Spleen (tissue), 11 donors: ENCODE results near the gene SPIN1. TPM values are rescaled to one million over a fixed set of nuclear protein-coding genes. Genes with fewer than 3 reads are reported as not detected.
"Not testable (repeated sequence)": the region's sequence is repeated elsewhere in the genome, so short reads cannot be mapped to it uniquely, and the experiment has no call there.

Experiments used
- DNase-seq: peaks from one replicate; pipeline ENCODE4 v3.0.0-alpha.2; 2020
- H3K27ac ChIP-seq, 8 donors: fragments of 200-600 bp; sonication (generic) in 7 of 8; 1 replicate in 4 of 8; 2 replicates in 4 of 8; pipeline versions ENCODE4 v1.5.0 to v1.8.0; 2016 to 2021; ENCODE audit warnings: inconsistent platforms in 4 of 8, mild to moderate bottlenecking in 4 of 8, moderate library complexity in 1 of 8
- H3K27me3 ChIP-seq, 7 donors: fragments of 200-600 bp; sonication (generic) in 6 of 7; replicated peaks in 1 of 7; 1 replicate in 4 of 7; 2 replicates in 3 of 7; pipeline versions ENCODE4 v1.5.0 to v1.8.0; 2016 to 2021; ENCODE audit warnings: inconsistent platforms in 3 of 7, mild to moderate bottlenecking in 1 of 7
- H3K36me3 ChIP-seq, 6 donors: fragments of 200-600 bp; sonication (generic) in 5 of 6; 1 replicate in 4 of 6; 2 replicates in 2 of 6; pipeline versions ENCODE4 v1.5.0 to v1.8.0; 2016 to 2021; ENCODE audit warnings: inconsistent platforms in 2 of 6
- H3K4me1 ChIP-seq, 6 donors: fragments of 200-600 bp; sonication (generic) in 5 of 6; 1 replicate in 3 of 6; 2 replicates in 3 of 6; pipeline versions ENCODE4 v1.5.0 to v1.8.0; 2016 to 2021; ENCODE audit warnings: inconsistent platforms in 3 of 6
- H3K4me3 ChIP-seq, 8 donors: fragments of 200-600 bp; sonication (generic) in 7 of 8; 1 replicate in 4 of 8; 2 replicates in 4 of 8; pipeline versions ENCODE4 v1.5.0 to v1.8.0; 2016 to 2021; ENCODE audit warnings: inconsistent platforms in 4 of 8, mild to moderate bottlenecking in 4 of 8, moderate library complexity in 2 of 8
- H3K9me3 ChIP-seq, 8 donors: fragments of 200-600 bp; sonication (generic) in 7 of 8; 1 replicate in 4 of 8; 2 replicates in 4 of 8; pipeline versions ENCODE4 v1.5.0 to v1.8.0; 2016 to 2021; ENCODE audit warnings: inconsistent platforms in 4 of 8
- CTCF ChIP-seq, 11 experiments: fragments of 200-600 bp in 7 of 11; fragments of 450-650 bp in 4 of 11; sonication (generic) in 4 of 11; IDR thresholded peaks in 8 of 11; conservative IDR thresholded peaks in 3 of 11; 1 replicate in 7 of 11; 2 replicates in 4 of 11; pipeline versions ENCODE4 v1.4.0 to v1.8.0; 2016 to 2021; ENCODE audit warnings: antibody characterized with exemption in 11 of 11, inconsistent platforms in 4 of 11, mild to moderate bottlenecking in 1 of 11
- POLR2A ChIP-seq, 3 donors: fragments of 450-650 bp; IDR thresholded peaks; one replicate each; pipeline ENCODE4 v1.5.1; 2017; ENCODE audit warnings: antibody characterized with exemption in 3 of 3, mild to moderate bottlenecking in 1 of 3
- POLR2AphosphoS5 ChIP-seq, 3 donors: sonication (generic); formaldehyde crosslinking; IDR thresholded peaks; one replicate each; pipeline ENCODE4 v1.5.1; 2017; ENCODE audit warnings: antibody characterized with exemption in 3 of 3
- WGBS, 5 donors: extraction: QIAGEN DNeasy Blood & Tissue Kit in 3 of 5; methylation state at CpG; one replicate each; pipeline versions ENCODE4 v1.1.5 to v1.1.7; 2013 to 2018; 5-methylcytosine and 5-hydroxymethylcytosine counted together
- intact Hi-C: fragments of 100-400 bp; cut with DNase I; formaldehyde crosslinking; loops from one replicate; pipeline ENCODE4 v1.15.0; 2023; ENCODE audit warnings: low total_unique reads
- polyA plus RNA-seq, 3 donors: library from polyadenylated mRNA; stranded (reverse); fragments of 200-250 nt; gene quantifications; one replicate each; pipeline ENCODE4 v1.2.1, GENCODE V29; 2013
- total RNA-seq, 7 donors: library from RNA; depleted of rRNA in 3 of 7; stranded (reverse); fragments of >200 nt in 3 of 7; fragmentation: NEBNext Ultra II Directional in 4 of 7; extraction: Animal tissue kit (Norgen Biotek cat#: 25700) in 4 of 7; gene quantifications; one replicate each; pipeline versions ENCODE4 v1.1.0 to v1.2.1, GENCODE V29; 2016 to 2021
- donor health status: healthy with polysubstance abuse.
- donor health status: DM: no; HTN: no; CAD: no; lungs with moderate emphysema.
- donor health status: DM: no; HTN: no; CAD: no.
- donor health status: Bipolar disorder and iron deficiency.
- donor health status: healthy.
- donor health status: DM: no; HTN: no; CAD: no.
- donor health status: DM: yes; HTN: yes; CAD: no.

Gene SPIN1
- total and polyA plus RNA-seq, 10 donors: 12.6 to 55.1 (median 42.9) TPM

GRCh38 chr9:88373045-88373444 lies 15.2 kb upstream of the SPIN1 start:
- intact Hi-C loops: no loop called here
- Histone ChIP-seq H3K9me3 (peaks cover 0 to 26% (median 18%) of the 10 kb centered on the region in 8 donors), H3K4me1 (no peaks in the 10 kb centered on the region), H3K27ac (no peak overlapping the region), H3K27me3 (no peaks in the 10 kb centered on the region), H3K36me3 (no peaks in the 10 kb centered on the region), H3K4me3 (no peak overlapping the region)
- 70 to 86% (median 73%) methylated on average over 5 of the region's 5 CpGs for WGBS, 5 donors
- no peak for DNase-seq
- TF ChIP-seq POLR2AphosphoS5 (IDR thresholded peaks at IDR 0.05) (no peak), CTCF (IDR thresholded peaks at IDR 0.05 in 8 of 11, conservative IDR thresholded peaks at IDR 0.05 in 3 of 11) (no peak), POLR2A (IDR thresholded peaks at IDR 0.05) (no peak)

- Histone ChIP-seq H3K9me3 (peaks cover 0 to 14% (median 7%) of the 10 kb centered on the region in 8 donors), H3K36me3 (no peaks in the 10 kb centered on the region), H3K4me3 (no peak overlapping the region), H3K27ac (no peak overlapping the region), H3K27me3 (no peaks in the 10 kb centered on the region), H3K4me1 (no peaks in the 10 kb centered on the region)
- intact Hi-C loops: no loop called here
- no peak for DNase-seq
- 65 to 83% (median 75%) methylated on average over 2 of the region's 2 CpGs for WGBS, 5 donors
- TF ChIP-seq POLR2AphosphoS5 (IDR thresholded peaks at IDR 0.05): no peak
Observed at GRCh38 chr9:88378317-88378716, 9.9 kb upstream of the SPIN1 start.

GRCh38 chr9:88379352-88379751 lies 8.9 kb upstream of the SPIN1 start:
- H3K9me3 ChIP-seq: peaks cover 0 to 14% (median 7%) of the 10 kb centered on the region in 8 donors
- DNase-seq: no peak
- H3K27me3 ChIP-seq: no peaks in the 10 kb centered on the region
- H3K36me3 ChIP-seq: no peaks in the 10 kb centered on the region
- intact Hi-C loops: no loop called here
- TF ChIP-seq POLR2AphosphoS5 (IDR thresholded peaks at IDR 0.05) (no peak), CTCF (IDR thresholded peaks at IDR 0.05 in 8 of 11, conservative IDR thresholded peaks at IDR 0.05 in 3 of 11) (no peak), POLR2A (IDR thresholded peaks at IDR 0.05) (no peak)
- H3K27ac ChIP-seq: no peak overlapping the region
- 87 to 96% (median 93%) methylated on average over 3 of the region's 3 CpGs for WGBS, 5 donors
- no peaks in the 10 kb centered on the region for H3K4me1 ChIP-seq
- no peak overlapping the region for H3K4me3 ChIP-seq

- Histone ChIP-seq H3K4me1 (no peaks in the 10 kb centered on the region), H3K4me3 (no peak overlapping the region), H3K27ac (no peak overlapping the region), H3K27me3 (no peaks in the 10 kb centered on the region), H3K9me3 (peaks cover 0 to 14% (median 7%) of the 10 kb centered on the region in 8 donors), H3K36me3 (no peaks in the 10 kb centered on the region)
- intact Hi-C loops: no loop called here
- no peak for TF ChIP-seq CTCF (IDR thresholded peaks at IDR 0.05 in 8 of 11, conservative IDR thresholded peaks at IDR 0.05 in 3 of 11)
- TF ChIP-seq POLR2A (IDR thresholded peaks at IDR 0.05): no peak
- TF ChIP-seq POLR2AphosphoS5 (IDR thresholded peaks at IDR 0.05): no peak
- WGBS, 5 donors: 75 to 83% (median 77%) methylated on average over 1 of the region's 1 CpG
- no peak for DNase-seq
Observed at GRCh38 chr9:88380118-88380517, 8.1 kb upstream of the SPIN1 start.

- H3K36me3 ChIP-seq, H3K4me1 ChIP-seq, H3K27ac ChIP-seq, H3K4me3 ChIP-seq, H3K27me3 ChIP-seq, DNase-seq, intact Hi-C loops: not testable (repeated sequence)
- WGBS, 5 donors: 91 to 96% (median 92%) methylated on average over 10 of the region's 10 CpGs
- H3K9me3 ChIP-seq: peaks cover 0 to 13% (median 7%) of the 10 kb centered on the region in 8 donors
Observed at GRCh38 chr9:88381322-88381721, 6.9 kb upstream of the SPIN1 start.
